Keratinocyte (primary cell): ENCODE measurements around the gene SERPINE2. TPM values are rescaled to one million over a fixed set of nuclear protein-coding genes. Genes with fewer than 3 reads are reported as not detected.

Source experiments
- DNase-seq: peaks from one replicate; pipeline ENCODE4 v3.0.0-alpha.2; 2011; ENCODE audit warnings: low read depth, missing footprints, low spot score
- FAIRE-seq: peaks from 2 replicates; lab custom pipeline; 2011; peaks lifted over from hg19 to GRCh38; lab: Jason Lieb, UNC
- H2AFZ ChIP-seq: 2 replicates; pipeline ENCODE4 v1.6.0; 2012; ENCODE audit warnings: low read length, control low read depth, inconsistent platforms; ENCODE audit not compliant: control insufficient read depth
- H3K27ac ChIP-seq: 2 replicates; pipeline ENCODE4 v1.5.1; 2011; ENCODE audit warnings: low read length; ENCODE audit not compliant: control insufficient read depth, insufficient read depth
- H3K27me3 ChIP-seq: 3 replicates; pipeline ENCODE4 v1.6.0; 2011; ENCODE audit warnings: low read length; ENCODE audit not compliant: control insufficient read depth, insufficient read depth; ENCODE audit errors: extremely low read depth
- H3K36me3 ChIP-seq, 2 experiments: 2 replicates in 1 of 2; 3 replicates in 1 of 2; pipeline ENCODE4 v1.5.1; 2011; ENCODE audit warnings: low read length in 2 of 2, mild to moderate bottlenecking in 1 of 2; ENCODE audit not compliant: control insufficient read depth in 2 of 2, insufficient read depth in 2 of 2; ENCODE audit errors: extremely low read depth in 1 of 2
- H3K4me1 ChIP-seq: 3 replicates; pipeline ENCODE4 v1.5.1; 2011; ENCODE audit warnings: low read length; ENCODE audit not compliant: control insufficient read depth, insufficient read depth; ENCODE audit errors: extremely low read depth
- H3K4me2 ChIP-seq: 3 replicates; pipeline ENCODE4 v1.6.0; 2011; ENCODE audit warnings: low read depth, low read length; ENCODE audit not compliant: control insufficient read depth, insufficient read depth; ENCODE audit errors: extremely low read depth
- H3K4me3 ChIP-seq, 3 experiments: fragments of 200-600 bp in 1 of 3; sonication (generic) in 1 of 3; 2 replicates in 2 of 3; 3 replicates in 1 of 3; pipeline ENCODE4 v1.5.1; 2011 to 2016; ENCODE audit warnings: low read length in 3 of 3, mild to moderate bottlenecking in 3 of 3, control low read depth in 2 of 3, inconsistent platforms in 1 of 3, low read depth in 1 of 3, mixed read lengths in 1 of 3, mixed run types in 1 of 3, moderate library complexity in 1 of 3; ENCODE audit not compliant: control insufficient read depth in 2 of 3, insufficient read depth in 2 of 3; ENCODE audit errors: extremely low read depth in 1 of 3
- H3K79me2 ChIP-seq: 2 replicates; pipeline ENCODE4 v1.6.0; 2012; ENCODE audit warnings: low read length; ENCODE audit not compliant: control insufficient read depth, insufficient read depth
- H3K9ac ChIP-seq: 3 replicates; pipeline ENCODE4 v1.6.0; 2011; ENCODE audit warnings: low read length; ENCODE audit not compliant: control insufficient read depth, insufficient read depth; ENCODE audit errors: extremely low read depth
- H3K9me1 ChIP-seq: 3 replicates; pipeline ENCODE4 v1.6.0; 2011; ENCODE audit warnings: low read length; ENCODE audit not compliant: control insufficient read depth, insufficient read depth; ENCODE audit errors: extremely low read depth
- H3K9me3 ChIP-seq: 2 replicates; pipeline ENCODE4 v1.5.1; 2012; ENCODE audit warnings: low read depth, low read length; ENCODE audit not compliant: control insufficient read depth
- H4K20me1 ChIP-seq: 3 replicates; pipeline ENCODE4 v1.6.0; 2011; ENCODE audit warnings: low read length; ENCODE audit not compliant: control insufficient read depth, insufficient read depth; ENCODE audit errors: extremely low read depth
- EZH2 ChIP-seq: IDR thresholded peaks from one replicate; pipeline ENCODE4 v1.6.1; 2012; ENCODE audit warnings: inconsistent platforms, mild to moderate bottlenecking, low read length, moderate library complexity
- dilution Hi-C: fragments of 300-500 bp; cut with MboI; formaldehyde crosslinking; loops from one replicate; pipeline ENCODE4 v1.7.0; 2020; ENCODE audit warnings: low sequenced_read_pairs; ENCODE audit not compliant: extremely low pct_ligation_motif_present
- polyA plus RNA-seq, 5 experiments: library from polyadenylated mRNA; depleted of rRNA in 3 of 5; stranded (reverse) in 3 of 5; stranded (forward) in 1 of 5; unstranded in 1 of 5; fragments of >200 nt; gene quantifications; 1 replicate in 1 of 5; 2 replicates in 3 of 5; 3 replicates in 1 of 5; pipeline versions ENCODE4 v1.2.1 to v1.2.3, GENCODE V29; 2011 to 2012; ENCODE audit warnings: missing spikeins in 2 of 5, low read depth in 1 of 5, low replicate concordance in 1 of 5
- TF ChIP-seq, protein P1 (sequence below), 3 experiments: IDR thresholded peaks in 1 of 3; conservative IDR thresholded peaks in 1 of 3; optimal IDR thresholded peaks in 1 of 3; 2 replicates in 2 of 3; 3 replicates in 1 of 3; pipeline versions ENCODE3 to v1.5.1; 2011; ENCODE audit warnings: low read length in 3 of 3, mild to moderate bottlenecking in 3 of 3, moderate library complexity in 2 of 3, control low read depth in 1 of 3, inconsistent platforms in 1 of 3; ENCODE audit not compliant: insufficient read depth in 2 of 3; ENCODE audit errors: extremely low read depth in 1 of 3

Gene SERPINE2
- polyA plus RNA-seq, 1 donor (not counting 4 experiments of a cell fraction or from before 2014, with no cell fraction given) = 306 TPM

DNA sequence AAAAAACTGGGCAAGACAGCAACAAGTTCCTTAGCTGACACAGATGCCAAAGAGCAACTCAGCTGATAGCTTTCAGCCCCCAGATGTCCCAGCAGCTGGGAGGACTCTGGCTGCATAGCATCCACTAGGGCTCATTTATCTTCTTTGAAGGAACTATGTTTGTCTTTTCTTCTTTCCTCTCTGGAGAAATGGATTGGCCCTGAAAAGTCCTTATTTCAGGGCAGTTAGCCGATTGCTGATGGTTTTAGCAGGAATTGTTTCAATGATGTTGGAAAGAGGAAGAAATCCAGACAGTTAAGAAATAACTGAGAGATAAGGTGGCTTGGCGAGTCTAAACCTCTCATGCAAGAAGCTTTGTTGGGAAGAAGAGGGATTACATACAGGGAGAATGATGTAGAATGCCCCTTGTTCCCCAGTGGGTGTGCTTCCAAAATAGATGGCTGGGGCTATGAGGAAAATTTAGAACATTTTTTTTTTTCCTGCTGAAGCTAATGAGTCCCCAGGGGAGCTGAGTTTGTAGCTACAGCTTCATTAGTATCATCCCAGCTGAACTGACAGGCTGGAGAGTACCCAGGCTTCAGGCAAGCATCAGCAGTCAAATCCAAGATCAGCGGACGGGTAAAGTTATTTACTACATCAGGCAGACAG is 33.6 kb upstream of the SERPINE2 start:
- Histone ChIP-seq H4K20me1 (no peaks in the 10 kb centered on the region), H2AFZ (no peak overlapping the region)

DNA sequence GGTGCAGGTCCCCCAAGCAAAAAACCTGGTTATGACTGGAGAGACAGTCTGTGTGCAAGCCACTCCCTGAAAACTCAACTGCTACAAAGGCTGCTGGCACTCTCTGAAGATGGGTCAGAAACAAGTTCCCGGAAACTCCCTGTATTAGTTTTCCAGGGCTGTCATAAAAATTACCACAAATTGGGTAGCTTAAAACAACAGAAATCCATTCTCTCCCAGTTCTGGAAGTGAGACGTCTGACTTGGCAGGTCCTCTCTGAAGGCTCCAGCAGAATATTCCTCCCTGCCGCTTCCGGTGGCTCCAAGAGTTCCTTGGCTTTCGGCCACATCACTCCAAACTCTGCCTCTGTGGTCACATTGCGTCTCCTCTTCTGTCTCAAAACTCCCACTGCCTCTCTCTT is 30.1 kb upstream of the SERPINE2 start:
- H2AFZ ChIP-seq = no peak overlapping the region
- H4K20me1 ChIP-seq = no peaks in the 10 kb centered on the region
- H3K36me3 ChIP-seq = no peaks in the 10 kb centered on the region
- no peak overlapping the region for H3K4me2 ChIP-seq
- FAIRE-seq (no peak), DNase-seq (no peak)
- dilution Hi-C loops = no loop called here
- no peak overlapping the region for H3K9ac ChIP-seq
- TF ChIP-seq, protein P1, sequence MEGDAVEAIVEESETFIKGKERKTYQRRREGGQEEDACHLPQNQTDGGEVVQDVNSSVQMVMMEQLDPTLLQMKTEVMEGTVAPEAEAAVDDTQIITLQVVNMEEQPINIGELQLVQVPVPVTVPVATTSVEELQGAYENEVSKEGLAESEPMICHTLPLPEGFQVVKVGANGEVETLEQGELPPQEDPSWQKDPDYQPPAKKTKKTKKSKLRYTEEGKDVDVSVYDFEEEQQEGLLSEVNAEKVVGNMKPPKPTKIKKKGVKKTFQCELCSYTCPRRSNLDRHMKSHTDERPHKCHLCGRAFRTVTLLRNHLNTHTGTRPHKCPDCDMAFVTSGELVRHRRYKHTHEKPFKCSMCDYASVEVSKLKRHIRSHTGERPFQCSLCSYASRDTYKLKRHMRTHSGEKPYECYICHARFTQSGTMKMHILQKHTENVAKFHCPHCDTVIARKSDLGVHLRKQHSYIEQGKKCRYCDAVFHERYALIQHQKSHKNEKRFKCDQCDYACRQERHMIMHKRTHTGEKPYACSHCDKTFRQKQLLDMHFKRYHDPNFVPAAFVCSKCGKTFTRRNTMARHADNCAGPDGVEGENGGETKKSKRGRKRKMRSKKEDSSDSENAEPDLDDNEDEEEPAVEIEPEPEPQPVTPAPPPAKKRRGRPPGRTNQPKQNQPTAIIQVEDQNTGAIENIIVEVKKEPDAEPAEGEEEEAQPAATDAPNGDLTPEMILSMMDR (optimal IDR thresholded peaks at IDR 0.05 in 1 of 3, IDR thresholded peaks at IDR 0.05 in 1 of 3, conservative IDR thresholded peaks at IDR 0.05 in 1 of 3; ENCODE audit: extremely low read depth in 1 of 3, insufficient read depth in 2 of 3, low read length in 3 of 3) = no peak
- no peak for TF ChIP-seq EZH2
- H3K4me3 ChIP-seq = no peak overlapping the region
- no peaks in the 10 kb centered on the region for H3K27me3 ChIP-seq
- no peak overlapping the region for H3K27ac ChIP-seq
- no peaks in the 10 kb centered on the region for H3K9me3 ChIP-seq
- H3K9me1 ChIP-seq = no peaks in the 10 kb centered on the region
- no peaks in the 10 kb centered on the region for H3K79me2 ChIP-seq
- H3K4me1 ChIP-seq = no peaks in the 10 kb centered on the region

More for the DNA sequence above, 33.6 kb upstream of the SERPINE2 start:
- no peak overlapping the region for H3K27ac ChIP-seq
- no peaks in the 10 kb centered on the region for H3K36me3 ChIP-seq
- FAIRE-seq (no peak), DNase-seq (no peak)
- no peaks in the 10 kb centered on the region for H3K79me2 ChIP-seq
- H3K4me2 ChIP-seq = no peak overlapping the region
- dilution Hi-C loops = no loop called here
- H3K27me3 ChIP-seq = no peaks in the 10 kb centered on the region
- no peak overlapping the region for H3K4me3 ChIP-seq
- no peaks in the 10 kb centered on the region for H3K4me1 ChIP-seq
- H3K9me3 ChIP-seq = no peaks in the 10 kb centered on the region
- TF ChIP-seq EZH2 = no peak
- TF ChIP-seq, protein P1 (optimal IDR thresholded peaks at IDR 0.05 in 1 of 3, IDR thresholded peaks at IDR 0.05 in 1 of 3, conservative IDR thresholded peaks at IDR 0.05 in 1 of 3; ENCODE audit: extremely low read depth in 1 of 3, insufficient read depth in 2 of 3, low read length in 3 of 3) = no peak
- H3K9ac ChIP-seq = no peak overlapping the region
- H3K9me1 ChIP-seq = no peaks in the 10 kb centered on the region
